Tibial nerve (tissue), 4 donors: ENCODE results near the gene ANKS1A.

Source experiments
- EP300 ChIP-seq, 2 donors: sonication (generic); formaldehyde crosslinking; IDR thresholded peaks; one replicate each; pipeline ENCODE4 v1.6.1; 2017; ENCODE audit warnings: antibody characterized with exemption in 2 of 2, mild to moderate bottlenecking in 1 of 2
- POLR2A ChIP-seq, 2 donors: fragments of 450-650 bp; IDR thresholded peaks; one replicate each; pipeline ENCODE4 v1.6.1; 2017; ENCODE audit warnings: antibody characterized with exemption in 2 of 2, mild to moderate bottlenecking in 2 of 2, moderate library complexity in 2 of 2
- TF ChIP-seq, protein P1 (sequence below), 5 experiments: fragments of 200-600 bp in 3 of 5; fragments of 450-650 bp in 2 of 5; sonication (generic) in 3 of 5; IDR thresholded peaks; one replicate each; pipeline ENCODE4 v1.5.1; 2016 to 2019; ENCODE audit warnings: antibody characterized with exemption in 5 of 5, mild to moderate bottlenecking in 3 of 5, moderate library complexity in 2 of 5

DNA sequence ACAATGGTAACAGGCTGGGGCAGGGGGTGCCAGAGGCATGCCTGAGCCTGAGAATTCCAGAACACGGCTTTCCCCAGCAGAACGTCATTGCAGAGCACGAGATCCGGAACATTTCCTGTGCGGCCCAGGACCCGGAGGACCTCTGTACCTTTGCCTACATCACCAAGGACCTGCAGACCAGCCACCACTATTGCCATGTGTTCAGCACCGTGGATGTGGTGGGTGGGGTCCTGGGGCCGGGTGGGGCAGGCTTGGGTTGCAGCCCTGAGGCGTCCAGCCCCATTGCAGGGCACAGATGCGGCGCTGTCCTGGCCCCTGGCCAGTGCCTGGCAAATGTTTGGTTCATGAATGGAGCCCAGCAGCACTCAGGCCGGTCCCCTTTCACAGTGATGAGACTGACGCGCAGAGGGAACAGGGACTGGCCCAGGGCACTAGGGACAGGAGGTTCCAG, 195.0 kb downstream of the ANKS1A start:
- TF ChIP-seq, protein P1, sequence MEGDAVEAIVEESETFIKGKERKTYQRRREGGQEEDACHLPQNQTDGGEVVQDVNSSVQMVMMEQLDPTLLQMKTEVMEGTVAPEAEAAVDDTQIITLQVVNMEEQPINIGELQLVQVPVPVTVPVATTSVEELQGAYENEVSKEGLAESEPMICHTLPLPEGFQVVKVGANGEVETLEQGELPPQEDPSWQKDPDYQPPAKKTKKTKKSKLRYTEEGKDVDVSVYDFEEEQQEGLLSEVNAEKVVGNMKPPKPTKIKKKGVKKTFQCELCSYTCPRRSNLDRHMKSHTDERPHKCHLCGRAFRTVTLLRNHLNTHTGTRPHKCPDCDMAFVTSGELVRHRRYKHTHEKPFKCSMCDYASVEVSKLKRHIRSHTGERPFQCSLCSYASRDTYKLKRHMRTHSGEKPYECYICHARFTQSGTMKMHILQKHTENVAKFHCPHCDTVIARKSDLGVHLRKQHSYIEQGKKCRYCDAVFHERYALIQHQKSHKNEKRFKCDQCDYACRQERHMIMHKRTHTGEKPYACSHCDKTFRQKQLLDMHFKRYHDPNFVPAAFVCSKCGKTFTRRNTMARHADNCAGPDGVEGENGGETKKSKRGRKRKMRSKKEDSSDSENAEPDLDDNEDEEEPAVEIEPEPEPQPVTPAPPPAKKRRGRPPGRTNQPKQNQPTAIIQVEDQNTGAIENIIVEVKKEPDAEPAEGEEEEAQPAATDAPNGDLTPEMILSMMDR (IDR thresholded peaks at IDR 0.05): no peak
- TF ChIP-seq POLR2A (IDR thresholded peaks at IDR 0.05) (no peak), EP300 (IDR thresholded peaks at IDR 0.05) (no peak)
